Measurements from ENCODE around the gene HMGN3.

The HMGN3 gene

GRCh38 chr6:79232696-79233462 is 1.6 kb downstream of the HMGN3 start:
- no peak for DNase-seq (ENCODE audit: low read depth)

GRCh38 chr6:79231666-79232065 is 2.8 kb downstream of the HMGN3 start:
- DNase-seq (ENCODE audit: low read depth) = no peak

DNA sequence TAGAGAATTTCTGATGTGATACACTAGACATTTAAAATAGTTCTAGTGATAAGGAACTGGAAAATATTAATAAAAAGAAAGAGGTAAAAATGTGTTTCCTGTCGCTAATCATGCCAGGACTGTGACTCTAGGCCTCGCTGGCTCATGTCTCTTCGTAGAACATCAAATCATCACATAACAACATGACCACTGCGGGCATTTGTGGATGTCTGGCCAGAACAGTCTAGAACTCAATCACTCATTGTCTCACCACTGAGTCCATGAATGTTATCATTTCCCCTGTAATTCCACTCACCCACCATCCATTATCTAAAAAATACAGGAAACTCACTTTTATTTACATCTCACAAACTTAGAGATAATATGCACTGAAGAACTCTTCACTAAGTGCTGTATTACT is 3.4 kb downstream of the HMGN3 start:
- no peak for DNase-seq (ENCODE audit: low read depth)

DNA sequence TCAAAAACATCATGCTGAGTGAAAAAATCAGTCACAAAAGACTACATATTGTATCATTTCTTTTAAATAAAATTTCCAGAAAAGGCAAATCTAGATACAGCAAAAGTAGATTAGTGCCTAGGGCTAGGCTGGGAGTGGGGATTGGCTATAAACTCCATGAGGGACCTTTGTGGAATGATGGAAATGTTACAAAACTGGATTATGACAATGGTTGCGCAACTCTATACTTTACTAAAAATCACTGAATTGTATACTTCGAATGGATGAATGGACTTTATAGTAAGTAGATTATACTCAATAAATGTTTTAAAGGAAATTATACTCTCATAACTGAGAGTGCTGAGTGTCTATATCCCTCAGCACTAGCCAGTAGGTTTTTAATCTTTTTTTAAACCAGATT is 4.3 kb downstream of the HMGN3 start:
- no peak for DNase-seq (ENCODE audit: low read depth)

DNA sequence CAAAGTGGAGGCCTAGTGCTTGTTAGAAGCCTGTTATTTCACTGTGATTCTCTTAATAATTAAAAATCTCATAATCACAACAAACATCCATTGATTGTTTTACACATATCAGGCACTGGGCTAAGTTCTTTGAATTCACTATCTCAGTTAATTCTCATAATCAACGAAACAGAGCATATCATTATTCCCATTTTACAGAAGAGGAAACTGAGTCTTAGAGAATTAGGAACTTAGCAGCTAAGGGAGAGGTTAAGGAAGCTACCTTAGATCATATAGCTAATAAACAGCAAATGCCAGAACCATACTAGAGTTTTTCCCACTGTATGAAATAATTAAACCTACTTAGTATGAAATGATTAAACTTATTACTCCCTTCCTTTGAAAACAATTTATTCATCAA is 7.0 kb downstream of the HMGN3 start:
- no peak for DNase-seq (ENCODE audit: low read depth)

GRCh38 chr6:79226660-79227059 is 7.8 kb downstream of the HMGN3 start:
- no peak for DNase-seq (ENCODE audit: low read depth)

GRCh38 chr6:79225717-79226599 is 8.5 kb downstream of the HMGN3 start:
- DNase-seq (ENCODE audit: low read depth) = no peak

DNA sequence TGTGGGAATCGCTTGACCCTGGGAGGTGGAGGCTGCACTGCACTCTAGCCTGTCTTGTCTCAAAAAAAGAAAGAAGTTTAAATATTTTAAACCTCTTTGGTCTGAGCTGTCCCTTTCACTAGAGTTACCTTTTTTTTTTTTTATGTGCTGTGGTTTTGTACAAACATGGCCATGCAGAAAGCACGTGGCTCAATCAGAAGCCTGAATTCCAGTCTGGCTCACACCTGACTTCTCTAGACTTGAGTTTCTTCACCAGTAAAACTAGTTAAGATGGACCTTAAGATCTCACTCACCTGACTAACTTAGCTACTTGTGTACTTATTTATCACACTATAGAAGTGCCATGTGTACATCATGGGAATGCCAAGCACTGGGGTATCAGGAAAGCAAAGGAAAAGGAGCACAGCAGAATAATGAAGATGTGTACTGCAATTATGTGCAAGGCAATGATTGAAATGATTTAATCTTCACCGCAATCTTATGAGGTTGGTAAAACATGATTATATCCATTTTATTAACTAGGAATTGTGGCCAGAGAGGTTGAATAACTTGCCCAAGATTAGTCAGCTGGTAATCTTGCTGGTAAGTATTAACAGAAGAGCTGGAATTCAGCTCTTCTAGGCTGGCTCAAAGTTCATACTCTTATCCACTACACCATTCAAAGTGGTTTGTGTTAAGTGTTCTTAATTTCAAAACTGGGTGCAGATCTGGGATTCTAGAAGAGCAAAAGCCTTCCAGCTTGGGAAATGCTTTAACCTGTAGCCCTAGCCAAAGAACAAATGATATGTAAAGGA is 10.7 kb downstream of the HMGN3 start:
- no peak for DNase-seq (ENCODE audit: low read depth)

- DNase-seq (ENCODE audit: low read depth) = no peak
Measured at GRCh38 chr6:79215213-79215824, 19.2 kb downstream of the HMGN3 start.

GRCh38 chr6:79212859-79213258 is 21.6 kb downstream of the HMGN3 start:
- no peak for DNase-seq (ENCODE audit: low read depth)

DNA sequence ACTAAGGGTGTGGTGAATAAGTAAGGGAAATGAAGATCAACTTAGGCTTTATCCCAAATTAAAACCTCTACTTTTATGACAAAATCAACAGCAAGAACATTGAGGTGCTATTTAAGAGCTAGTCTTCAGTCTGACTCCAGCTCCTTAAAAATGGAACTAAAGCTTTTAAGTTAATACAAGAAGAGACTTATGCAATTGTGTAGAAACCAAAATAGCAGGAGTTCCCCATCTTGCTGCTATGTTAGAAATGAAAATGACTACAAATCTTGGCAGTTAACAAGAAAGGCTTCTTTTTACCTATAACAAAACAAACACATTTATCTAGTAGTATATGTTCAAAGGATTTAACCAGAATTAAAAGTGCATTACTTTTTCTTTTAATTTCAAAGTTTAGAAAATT is 25.7 kb downstream of the HMGN3 start:
- DNase-seq (ENCODE audit: low read depth) = no peak

DNA sequence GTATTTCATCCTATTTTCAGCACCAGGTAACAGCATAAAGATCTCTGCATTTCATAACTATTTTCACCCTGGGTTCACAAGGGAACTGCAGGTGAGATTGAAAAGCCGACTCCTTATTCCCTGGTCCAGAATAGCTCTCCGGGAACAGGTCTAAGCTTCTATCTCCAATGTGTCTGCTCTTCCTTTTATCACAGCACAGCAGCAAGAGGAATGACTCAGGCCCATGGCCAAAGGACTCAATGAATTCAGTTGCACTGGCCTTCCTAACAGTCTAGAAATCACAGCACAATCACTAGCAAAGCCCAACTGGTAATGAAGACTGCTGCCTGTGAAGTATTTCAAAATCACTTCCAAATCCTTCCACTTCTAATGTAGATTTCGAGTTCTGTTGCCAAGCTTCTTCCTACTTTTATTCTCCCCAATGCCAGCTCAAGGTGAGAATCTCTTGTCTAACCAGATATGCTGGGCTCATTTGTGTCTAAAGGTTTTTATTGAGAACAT is 30.7 kb downstream of the HMGN3 start:
- DNase-seq (ENCODE audit: low read depth) = no peak

- DNase-seq (ENCODE audit: low read depth) = no peak
Measured at GRCh38 chr6:79202556-79202955, 31.9 kb downstream of the HMGN3 start.

- no peak for DNase-seq (ENCODE audit: low read depth)
Measured at GRCh38 chr6:79201983-79202382, 32.5 kb downstream of the HMGN3 start.

DNA sequence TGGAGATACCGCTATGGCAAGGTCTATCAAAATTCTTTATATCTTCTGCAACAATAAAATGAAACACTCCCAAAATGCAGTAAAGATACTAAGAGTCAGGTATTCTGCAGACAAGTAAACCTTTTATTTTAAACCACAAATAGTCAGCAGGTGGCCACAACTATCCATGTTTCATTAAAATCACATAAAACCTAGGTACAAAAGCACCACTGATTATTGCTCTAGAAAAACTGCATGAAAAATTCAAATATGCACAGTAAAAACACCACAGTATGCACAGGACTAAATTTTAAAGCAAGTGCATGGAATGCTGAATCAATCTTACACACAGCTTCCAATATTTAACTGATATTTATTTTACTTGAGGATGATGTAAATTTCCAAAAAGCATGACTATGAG is 33.3 kb downstream of the HMGN3 start:
- DNase-seq (ENCODE audit: low read depth) = no peak

- no peak for DNase-seq (ENCODE audit: low read depth)
Measured at GRCh38 chr6:79196912-79197311, 37.6 kb downstream of the HMGN3 start.

DNA sequence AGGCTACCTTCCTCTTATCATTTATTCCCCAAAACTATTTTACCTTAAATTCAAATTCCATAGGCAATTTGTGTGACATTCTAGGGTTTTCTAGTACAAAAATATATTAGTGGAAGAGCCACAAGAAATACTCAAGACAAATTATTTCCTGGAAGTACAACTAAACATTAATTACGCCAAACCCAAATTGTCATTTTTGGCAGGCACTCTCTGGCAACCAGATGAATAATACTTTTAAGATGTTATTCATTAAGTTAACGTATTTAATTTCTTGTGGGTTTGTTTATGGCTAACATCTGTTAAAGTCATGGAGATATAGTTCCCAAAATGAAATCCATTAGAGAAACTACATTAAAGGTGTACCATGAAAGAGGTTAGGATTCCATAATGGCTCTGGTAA is 40.5 kb downstream of the HMGN3 start:
- no peak for DNase-seq (ENCODE audit: low read depth)

GRCh38 chr6:79189760-79190350 is 44.6 kb downstream of the HMGN3 start:
- DNase-seq (ENCODE audit: low read depth) = no peak

DNA sequence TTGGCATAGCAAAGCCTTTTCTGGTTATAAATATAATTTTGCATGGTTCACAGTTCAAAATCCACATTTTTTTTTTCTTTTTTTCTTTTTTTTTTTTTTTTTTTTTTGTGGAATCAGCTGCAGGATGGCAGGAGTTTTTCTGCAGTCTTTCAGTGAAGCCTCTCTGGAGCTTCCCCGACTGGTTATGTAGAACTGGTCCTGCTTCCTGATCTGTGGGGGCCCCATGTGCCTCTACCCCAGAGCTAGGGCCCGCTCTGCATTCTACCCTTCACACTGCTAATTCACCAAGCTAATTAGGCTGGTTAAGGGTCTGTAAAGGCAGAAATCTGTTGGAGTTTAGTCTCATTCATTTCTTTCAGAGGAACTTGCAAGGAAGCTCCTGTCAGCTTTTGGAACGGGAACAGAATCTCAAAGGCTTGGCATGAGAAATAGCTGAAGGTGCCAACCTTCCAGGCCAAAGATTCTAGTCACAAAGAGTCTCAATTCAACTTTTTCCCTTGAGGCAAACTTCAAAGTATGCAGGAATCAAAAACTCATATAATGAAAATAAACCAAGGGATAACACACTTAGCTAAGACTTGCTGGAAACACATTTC is 45.5 kb downstream of the HMGN3 start:
- no peak for DNase-seq (ENCODE audit: low read depth)

DNA sequence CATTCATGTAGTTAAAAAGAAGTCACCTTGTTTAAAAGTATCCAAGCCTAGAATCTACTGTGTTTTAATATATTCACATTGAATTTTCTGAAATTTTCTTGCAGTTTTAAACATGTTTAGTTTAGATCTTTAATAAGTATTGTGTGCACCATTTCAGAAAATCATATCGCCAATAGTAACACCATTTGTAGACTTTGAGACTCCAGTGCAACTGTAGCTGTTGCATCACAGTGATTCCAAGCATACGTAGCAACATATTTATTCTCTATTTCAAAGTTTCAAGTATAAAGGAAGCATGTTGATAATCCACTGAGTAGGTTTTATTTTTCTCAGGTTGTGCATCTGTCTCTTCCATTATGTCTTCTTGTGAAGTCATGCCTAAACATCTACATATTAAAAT is 46.4 kb downstream of the HMGN3 start:
- no peak for DNase-seq (ENCODE audit: low read depth)

GRCh38 chr6:79186564-79186963 is 47.9 kb downstream of the HMGN3 start:
- DNase-seq (ENCODE audit: low read depth) = no peak

All from stimulated activated CD8-positive, alpha-beta memory T cell treated with anti-CD3 and anti-CD28 coated beads, Interleukin-12 subunit alpha, Interleukin-12 subunit beta, amount 100 ng/mL, for 1 hour (primary cell).